Neural progenitor cell (in vitro differentiated cells): ENCODE results near the gene BRD3OS. TPM values are rescaled to one million over a fixed set of nuclear protein-coding genes. Genes with fewer than 3 reads are reported as not detected.
A peak's percentile ranks its signal among the peaks of the same experiment; 100 is the strongest.

Experiments used
- DNase-seq: peaks from one replicate; pipeline ENCODE4 v3.0.0-alpha.2; 2016; ENCODE audit warnings: low spot score
- H2AFZ ChIP-seq: fragments of 200-600 bp; sonication (generic); replicated peaks from 2 replicates; pipeline ENCODE4 v1.6.1; 2016; ENCODE audit warnings: antibody characterized with exemption
- H3F3A ChIP-seq: fragments of 200-600 bp; sonication (generic); 2 replicates; pipeline ENCODE4 v1.6.1; 2016; ENCODE audit warnings: antibody characterized with exemption, low read depth
- H3K27ac ChIP-seq: fragments of 200-600 bp; sonication (generic); 2 replicates; pipeline ENCODE4 v1.5.1; 2016; ENCODE audit warnings: mild to moderate bottlenecking
- H3K27me3 ChIP-seq: fragments of 200-600 bp; sonication (generic); 2 replicates; pipeline ENCODE4 v1.6.1; 2016; ENCODE audit warnings: mild to moderate bottlenecking, moderate library complexity
- H3K36me3 ChIP-seq: fragments of 200-600 bp; sonication (generic); 2 replicates; pipeline ENCODE4 v1.5.1; 2016
- H3K4me1 ChIP-seq: fragments of 200-600 bp; sonication (generic); 2 replicates; pipeline ENCODE4 v1.6.1; 2016; ENCODE audit warnings: mixed run types
- H3K4me2 ChIP-seq: fragments of 200-600 bp; sonication (generic); 2 replicates; pipeline ENCODE4 v1.6.1; 2016
- H3K4me3 ChIP-seq: fragments of 200-600 bp; sonication (generic); 2 replicates; pipeline ENCODE4 v1.5.1; 2016
- H3K79me2 ChIP-seq: fragments of 200-600 bp; sonication (generic); 2 replicates; pipeline ENCODE4 v1.6.1; 2016; ENCODE audit warnings: low read depth
- H3K9ac ChIP-seq: fragments of 200-600 bp; sonication (generic); 2 replicates; pipeline ENCODE4 v1.6.1; 2016
- H3K9me3 ChIP-seq: fragments of 200-600 bp; sonication (generic); 2 replicates; pipeline ENCODE4 v1.5.1; 2016; ENCODE audit warnings: low read depth
- H4K20me1 ChIP-seq: fragments of 200-600 bp; sonication (generic); 2 replicates; pipeline ENCODE4 v1.6.1; 2016; ENCODE audit warnings: low read depth
- H3K27ac Mint-ChIP-seq: 3 replicates; pipeline ENCODE4 v1.8.0; 2021; ENCODE audit warnings: mixed read lengths
- H3K27me3 Mint-ChIP-seq: 2 replicates; pipeline ENCODE4 v1.8.0; 2022; ENCODE audit warnings: low read depth, mild to moderate bottlenecking, inconsistent platforms, moderate library complexity, mixed read lengths; ENCODE audit not compliant: insufficient read depth
- H3K36me3 Mint-ChIP-seq: 3 replicates; pipeline ENCODE4 v1.8.0; 2021; ENCODE audit warnings: mixed read lengths
- H3K4me1 Mint-ChIP-seq: 3 replicates; pipeline ENCODE4 v1.8.0; 2021; ENCODE audit warnings: mixed read lengths
- H3K4me3 Mint-ChIP-seq: 3 replicates; pipeline ENCODE4 v1.8.0; 2021; ENCODE audit warnings: mild to moderate bottlenecking, moderate library complexity, mixed read lengths
- H3K9me3 Mint-ChIP-seq: 3 replicates; pipeline ENCODE4 v1.8.0; 2020; ENCODE audit warnings: mixed read lengths
- EZH2 ChIP-seq: fragments of 200-600 bp; sonication (generic); IDR thresholded peaks from 2 replicates; pipeline ENCODE4 v1.6.1; 2017; ENCODE audit warnings: antibody characterized with exemption, mild to moderate bottlenecking, moderate library complexity
- EZH2phosphoT487 ChIP-seq: fragments of 200-600 bp; sonication (generic); IDR thresholded peaks from 2 replicates; pipeline ENCODE4 v1.6.1; 2017; ENCODE audit warnings: antibody characterized with exemption
- total RNA-seq: library from RNA; depleted of rRNA; stranded (reverse); fragments of >200 nt; gene quantifications from 2 replicates; pipeline ENCODE4 v1.2.3, GENCODE V29; 2015; ENCODE audit warnings: low replicate concordance
- TF ChIP-seq, protein P1 (sequence below): fragments of 200-600 bp; sonication (generic); IDR thresholded peaks from 2 replicates; pipeline ENCODE4 v1.5.1; 2017; ENCODE audit warnings: antibody characterized with exemption, mild to moderate bottlenecking

Gene BRD3OS
- total RNA-seq, 1 donor from 2014 or later = 19.0 TPM

DNA sequence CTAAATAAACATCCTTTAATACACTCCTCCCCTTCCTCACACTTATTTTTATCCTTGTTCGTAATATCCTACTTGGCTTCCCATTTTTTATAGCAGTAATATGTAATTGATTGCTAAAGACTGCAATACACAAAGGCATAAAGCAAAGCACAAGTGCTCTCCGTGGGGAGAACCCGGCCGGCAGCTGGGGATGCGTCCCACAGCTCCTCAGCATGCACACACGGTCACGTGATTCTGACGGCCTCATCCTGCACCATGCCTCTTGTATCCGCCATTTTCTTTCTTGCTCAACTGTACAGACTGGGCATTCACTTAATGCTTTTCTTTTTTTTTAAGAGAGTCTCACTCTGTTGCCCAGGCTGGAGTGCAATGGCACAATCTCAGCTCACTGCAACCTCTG is 2.8 kb downstream of the BRD3OS start:
- Histone ChIP-seq H3K27ac (no peak overlapping the region), H2AFZ (no peak overlapping the region), H3K4me3 (no peak overlapping the region), H3K27me3 (no peaks in the 10 kb centered on the region), H3K36me3 (no peaks in the 10 kb centered on the region), H3F3A (peaks cover 37% of the 10 kb centered on the region), H3K4me1 (peaks cover 10% of the 10 kb centered on the region), H4K20me1 (peaks cover 28% of the 10 kb centered on the region), H3K4me2 (no peak overlapping the region), H3K9me3 (no peaks in the 10 kb centered on the region), H3K79me2 (peaks cover 5% of the 10 kb centered on the region), H3K9ac (no peak overlapping the region)
- no peak for DNase-seq
- no peaks in the 10 kb centered on the region for H3K9me3 Mint-ChIP-seq
- peak overlapping the region; percentile 6 for H3K4me3 Mint-ChIP-seq
- H3K27me3 Mint-ChIP-seq = peaks cover 2% of the 10 kb centered on the region
- H3K27ac Mint-ChIP-seq = no peak overlapping the region
- peaks cover 13% of the 10 kb centered on the region for H3K36me3 Mint-ChIP-seq
- no peak for TF ChIP-seq EZH2phosphoT487
- no peak for TF ChIP-seq EZH2
- TF ChIP-seq, protein P1, sequence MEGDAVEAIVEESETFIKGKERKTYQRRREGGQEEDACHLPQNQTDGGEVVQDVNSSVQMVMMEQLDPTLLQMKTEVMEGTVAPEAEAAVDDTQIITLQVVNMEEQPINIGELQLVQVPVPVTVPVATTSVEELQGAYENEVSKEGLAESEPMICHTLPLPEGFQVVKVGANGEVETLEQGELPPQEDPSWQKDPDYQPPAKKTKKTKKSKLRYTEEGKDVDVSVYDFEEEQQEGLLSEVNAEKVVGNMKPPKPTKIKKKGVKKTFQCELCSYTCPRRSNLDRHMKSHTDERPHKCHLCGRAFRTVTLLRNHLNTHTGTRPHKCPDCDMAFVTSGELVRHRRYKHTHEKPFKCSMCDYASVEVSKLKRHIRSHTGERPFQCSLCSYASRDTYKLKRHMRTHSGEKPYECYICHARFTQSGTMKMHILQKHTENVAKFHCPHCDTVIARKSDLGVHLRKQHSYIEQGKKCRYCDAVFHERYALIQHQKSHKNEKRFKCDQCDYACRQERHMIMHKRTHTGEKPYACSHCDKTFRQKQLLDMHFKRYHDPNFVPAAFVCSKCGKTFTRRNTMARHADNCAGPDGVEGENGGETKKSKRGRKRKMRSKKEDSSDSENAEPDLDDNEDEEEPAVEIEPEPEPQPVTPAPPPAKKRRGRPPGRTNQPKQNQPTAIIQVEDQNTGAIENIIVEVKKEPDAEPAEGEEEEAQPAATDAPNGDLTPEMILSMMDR = no peak
- H3K4me1 Mint-ChIP-seq = peaks cover 15% of the 10 kb centered on the region

DNA sequence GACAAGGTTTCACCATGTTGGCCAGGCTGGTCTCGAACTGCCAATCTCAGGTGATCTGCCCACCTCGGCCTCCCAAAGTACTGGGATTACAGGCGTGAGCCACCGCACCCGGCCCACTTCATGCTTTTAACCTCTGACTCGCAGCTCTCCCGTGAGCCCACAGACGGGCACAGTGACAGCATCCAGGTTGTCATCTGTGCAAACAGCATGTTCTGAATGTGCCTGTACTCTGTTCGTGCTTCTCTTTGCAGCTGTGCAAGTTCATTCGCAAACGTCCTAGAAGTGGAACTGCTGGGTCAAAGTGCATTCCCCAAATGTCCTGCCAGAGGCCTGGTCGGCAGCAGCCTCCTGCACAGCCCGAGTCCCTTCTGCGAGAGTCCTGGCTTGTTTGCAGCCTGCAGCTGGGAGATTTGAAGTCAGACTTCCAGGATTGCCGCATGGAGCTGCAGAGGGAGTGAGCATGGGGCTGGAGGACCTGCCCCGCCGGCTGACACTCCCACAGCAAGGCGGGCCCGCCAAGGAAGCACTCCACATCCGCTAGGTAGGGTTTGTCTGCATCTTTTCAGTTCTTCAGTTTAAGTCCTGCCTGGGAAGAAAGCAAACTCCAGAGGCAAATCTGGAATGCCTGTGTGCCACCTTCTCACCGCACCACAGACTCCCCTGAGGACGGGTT is 3.4 kb downstream of the BRD3OS start:
- Mint-ChIP-seq H3K27me3 (peaks cover 2% of the 10 kb centered on the region), H3K27ac (no peak overlapping the region), H3K36me3 (peaks cover 16% of the 10 kb centered on the region), H3K9me3 (no peaks in the 10 kb centered on the region), H3K4me1 (peaks cover 15% of the 10 kb centered on the region), H3K4me3 (no peak overlapping the region)
- Histone ChIP-seq H3K36me3 (no peaks in the 10 kb centered on the region), H3K27me3 (no peaks in the 10 kb centered on the region), H3K4me2 (no peak overlapping the region), H3K27ac (no peak overlapping the region), H3K4me1 (peaks cover 10% of the 10 kb centered on the region), H3F3A (peaks cover 37% of the 10 kb centered on the region), H3K4me3 (no peak overlapping the region), H3K79me2 (peaks cover 5% of the 10 kb centered on the region), H4K20me1 (peaks cover 28% of the 10 kb centered on the region), H2AFZ (no peak overlapping the region), H3K9ac (no peak overlapping the region), H3K9me3 (no peaks in the 10 kb centered on the region)
- TF ChIP-seq, protein P1 = no peak
- DNase-seq = no peak

DNA sequence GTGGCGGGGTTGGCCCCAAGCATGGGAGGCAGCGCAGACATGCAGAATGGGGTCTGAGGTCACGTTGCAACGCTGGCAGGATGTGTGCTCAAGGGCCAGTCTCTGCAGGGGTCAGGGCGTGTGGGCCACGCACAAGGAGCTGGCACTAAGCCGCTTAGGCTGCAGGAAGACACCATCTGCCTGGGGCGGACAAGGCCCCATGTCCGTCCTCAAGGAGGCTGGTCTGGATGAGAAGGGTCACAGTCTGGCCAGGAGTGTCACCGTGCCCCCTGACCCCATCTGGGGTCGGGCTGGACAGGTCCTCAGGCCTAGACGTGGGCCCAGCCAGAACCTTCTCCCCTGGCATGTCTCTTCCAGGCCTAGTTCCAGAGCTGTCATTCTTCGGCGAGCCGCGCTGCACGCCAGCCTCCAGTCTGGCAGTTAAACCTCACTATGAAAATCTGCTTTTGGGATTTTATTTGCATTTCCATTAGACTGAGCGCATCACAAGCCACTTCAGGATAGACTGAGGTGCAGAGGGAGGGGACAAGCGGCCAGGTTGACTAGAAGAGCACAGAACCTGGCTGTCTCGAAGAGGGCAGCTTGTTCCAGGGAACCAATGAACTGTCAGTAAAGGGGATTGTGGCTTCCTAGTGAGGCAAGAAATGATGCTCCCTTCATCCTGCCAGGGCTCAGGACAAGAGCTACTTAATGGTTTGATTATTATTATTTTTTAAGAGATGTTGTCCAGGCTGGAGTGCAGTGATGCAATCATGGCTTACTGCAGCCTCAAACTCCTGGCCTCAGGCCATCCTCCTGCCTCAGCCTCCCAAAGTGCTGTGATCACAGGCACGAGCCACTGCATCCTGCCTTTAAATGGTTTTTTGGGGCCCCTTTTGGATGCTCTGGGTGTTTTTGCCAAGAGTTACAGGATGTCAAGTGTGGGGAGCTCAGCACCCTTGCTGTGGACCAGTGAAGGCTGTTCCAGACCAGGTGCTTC is 4.3 kb downstream of the BRD3OS start:
- Histone ChIP-seq H3K27me3 (no peaks in the 10 kb centered on the region), H4K20me1 (peaks cover 28% of the 10 kb centered on the region), H3K9ac (no peak overlapping the region), H3K27ac (no peak overlapping the region), H3K9me3 (no peaks in the 10 kb centered on the region), H3F3A (peaks cover 33% of the 10 kb centered on the region), H2AFZ (no peak overlapping the region), H3K36me3 (no peaks in the 10 kb centered on the region), H3K4me3 (no peak overlapping the region), H3K4me2 (no peak overlapping the region), H3K4me1 (peaks cover 10% of the 10 kb centered on the region), H3K79me2 (peaks cover 5% of the 10 kb centered on the region)
- Mint-ChIP-seq H3K27me3 (peaks cover 2% of the 10 kb centered on the region), H3K4me3 (no peak overlapping the region), H3K4me1 (peaks cover 12% of the 10 kb centered on the region), H3K27ac (no peak overlapping the region), H3K9me3 (no peaks in the 10 kb centered on the region), H3K36me3 (peaks cover 16% of the 10 kb centered on the region)
- TF ChIP-seq EZH2 (no peak), EZH2phosphoT487 (no peak)
- TF ChIP-seq, protein P1 = no peak
- no peak for DNase-seq
